SK-N-SH (cell line): ENCODE measurements around the gene PTAFR. TPM values are rescaled to one million over a fixed set of nuclear protein-coding genes. Genes with fewer than 3 reads are reported as not detected.

ENCODE experiments used
- CTCF ChIA-PET: fragments of 300-600, 350-600 bp; formaldehyde crosslinking; extraction: SDS; loops from one replicate; lab custom pipeline; 2021; lab: Yijun Ruan, JAX
- POLR2A ChIA-PET: fragments of 350-600 bp; sonication (Branson Sonifier 250); formaldehyde crosslinking; extraction: SDS; loops from one replicate; lab custom pipeline; 2020; ENCODE audit warnings: antibody characterized with exemption, inconsistent platforms; lab: Yijun Ruan, JAX
- DNase-seq: peaks from one replicate; pipeline ENCODE4 v3.0.0; 2012
- H2AFZ ChIP-seq: fragments of 200-600 bp; sonication (generic); 2 replicates; pipeline ENCODE4 v1.8.1; 2016; ENCODE audit warnings: antibody characterized with exemption, mild to moderate bottlenecking, low read depth
- H3F3A ChIP-seq: fragments of 200-600 bp; sonication (generic); replicated peaks from 2 replicates; pipeline ENCODE3; 2016; ENCODE audit warnings: antibody characterized with exemption, mild to moderate bottlenecking; ENCODE audit not compliant: insufficient read depth
- H3K27ac ChIP-seq, 2 experiments: fragments of 200-500 bp in 1 of 2; fragments of 200-600 bp in 1 of 2; sonication (Bioruptor generic) in 1 of 2; sonication (generic), shearing (Covaris generic) in 1 of 2; 2 replicates each; pipeline versions ENCODE4 v1.5.1 to v1.6.1; 2014 to 2016; ENCODE audit warnings: low read depth in 2 of 2, inconsistent platforms in 1 of 2, low read length in 1 of 2, mild to moderate bottlenecking in 1 of 2, mixed read lengths in 1 of 2
- H3K27me3 ChIP-seq: fragments of 200-600 bp; sonication (generic), shearing (Covaris generic); 2 replicates; pipeline ENCODE4 v1.6.1; 2016; ENCODE audit warnings: mixed run types; ENCODE audit not compliant: insufficient read depth
- H3K36me3 ChIP-seq, 2 experiments: fragments of 200-500 bp in 1 of 2; fragments of 200-600 bp in 1 of 2; sonication (Bioruptor generic) in 1 of 2; sonication (generic) in 1 of 2; replicated peaks in 1 of 2; 2 replicates each; pipeline versions ENCODE3 to v1.5.1; 2014 to 2016; ENCODE audit warnings: low read length in 1 of 2, mild to moderate bottlenecking in 1 of 2; ENCODE audit not compliant: insufficient read depth in 2 of 2, control insufficient read depth in 1 of 2
- H3K4me1 ChIP-seq, 2 experiments: fragments of 200-500 bp in 1 of 2; fragments of 200-600 bp in 1 of 2; sonication (Bioruptor generic) in 1 of 2; sonication (generic), shearing (Covaris generic) in 1 of 2; 2 replicates each; pipeline versions ENCODE4 v1.5.1 to v1.6.1; 2014 to 2016; ENCODE audit warnings: low read depth in 1 of 2, low read length in 1 of 2, mixed run types in 1 of 2; ENCODE audit not compliant: insufficient read depth in 2 of 2, control insufficient read depth in 1 of 2
- H3K4me2 ChIP-seq: fragments of 200-600 bp; sonication (generic), shearing (Covaris generic); 2 replicates; pipeline ENCODE4 v1.6.1; 2017; ENCODE audit warnings: mixed run types
- H3K4me3 ChIP-seq, 2 experiments: fragments of 200-500 bp in 1 of 2; fragments of 200-600 bp in 1 of 2; sonication (Bioruptor generic) in 1 of 2; sonication (generic), shearing (Covaris generic) in 1 of 2; 2 replicates each; pipeline versions ENCODE4 v1.5.1 to v1.8.1; 2014 to 2016; ENCODE audit warnings: low read depth in 2 of 2, inconsistent platforms in 1 of 2, low read length in 1 of 2, mild to moderate bottlenecking in 1 of 2, mixed read lengths in 1 of 2, moderate library complexity in 1 of 2
- H3K79me2 ChIP-seq: fragments of 200-600 bp; sonication (generic); 2 replicates; pipeline ENCODE4 v1.8.1; 2017; ENCODE audit warnings: mild to moderate bottlenecking; ENCODE audit not compliant: insufficient read depth
- H3K9ac ChIP-seq: fragments of 200-600 bp; sonication (generic); 2 replicates; pipeline ENCODE4 v1.6.1; 2017; ENCODE audit warnings: mixed run types
- H3K9me2 ChIP-seq: fragments of 200-600 bp; sonication (generic); 2 replicates; pipeline ENCODE4 v1.6.1; 2017; ENCODE audit warnings: mixed run types
- H3K9me3 ChIP-seq: fragments of 200-600 bp; sonication (generic); 2 replicates; pipeline ENCODE4 v1.6.1; 2017; ENCODE audit warnings: mixed run types, mild to moderate bottlenecking, moderate library complexity
- H4K20me1 ChIP-seq: fragments of 200-600 bp; sonication (generic); 2 replicates; pipeline ENCODE4 v1.6.1; 2017; ENCODE audit warnings: mild to moderate bottlenecking, mixed run types; ENCODE audit not compliant: insufficient read depth
- CHD2 ChIP-seq: fragments of 150-350 bp; IDR thresholded peaks from 2 replicates; pipeline ENCODE4 v1.6.1; 2018; ENCODE audit warnings: low read length; ENCODE audit not compliant: partially characterized antibody
- CTCF ChIP-seq: fragments of 200-600 bp; sonication (generic); IDR thresholded peaks from 2 replicates; pipeline ENCODE4 v1.6.1; 2017; ENCODE audit warnings: antibody characterized with exemption, mild to moderate bottlenecking, moderate library complexity
- ELF1 ChIP-seq: IDR thresholded peaks from 2 replicates; pipeline ENCODE4 v1.4.0; 2012
- EP300 ChIP-seq, 2 experiments: IDR thresholded peaks; 2 replicates each; pipeline versions ENCODE4 v1.4.0 to v1.6.1; 2012; ENCODE audit warnings: borderline replicate concordance in 1 of 2, low read depth in 1 of 2, low read length in 1 of 2
- FOSL2 ChIP-seq: IDR thresholded peaks from 2 replicates; pipeline ENCODE4 v1.4.0; 2012; ENCODE audit warnings: low read depth, mild to moderate bottlenecking, moderate library complexity, borderline replicate concordance
- GABPA ChIP-seq: IDR thresholded peaks from 2 replicates; pipeline ENCODE4 v1.4.0; 2012; ENCODE audit warnings: low read depth, mild to moderate bottlenecking
- GATA2 ChIP-seq: sonication (generic); formaldehyde crosslinking; IDR thresholded peaks from 2 replicates; pipeline ENCODE4 v1.5.0; 2020; ENCODE audit warnings: mild to moderate bottlenecking, missing genetic modification reagents
- JUND ChIP-seq: IDR thresholded peaks from 2 replicates; pipeline ENCODE4 v1.4.0; 2012
- MEF2A ChIP-seq: IDR thresholded peaks from 2 replicates; pipeline ENCODE4 v1.4.0; 2012; ENCODE audit warnings: low read depth, borderline replicate concordance
- RCOR1 ChIP-seq: fragments of 150-350 bp; IDR thresholded peaks from 2 replicates; pipeline ENCODE4 v1.6.1; 2017; ENCODE audit warnings: antibody characterized with exemption, low read length
- RXRA ChIP-seq: IDR thresholded peaks from 2 replicates; pipeline ENCODE4 v1.4.0; 2012; ENCODE audit warnings: low read depth, mild to moderate bottlenecking, borderline replicate concordance
- SIN3A ChIP-seq: IDR thresholded peaks from 2 replicates; pipeline ENCODE4 v1.6.1; 2012; ENCODE audit warnings: low read depth, mild to moderate bottlenecking, low read length, moderate library complexity, borderline replicate concordance
- TCF12 ChIP-seq: IDR thresholded peaks from 2 replicates; pipeline ENCODE4 v1.4.0; 2012
- whole genome bisulfite sequencing: methylation state at CpG from one replicate; pipeline ENCODE4 v1.1.6; 2017; ENCODE audit warnings: low lambda C conversion rate; 5-methylcytosine and 5-hydroxymethylcytosine counted together
- polyA plus RNA-seq, 3 experiments: library from polyadenylated mRNA; depleted of rRNA; stranded (reverse); fragments of >200 nt; gene quantifications; 2 replicates each; pipeline ENCODE4 v1.2.3, GENCODE V29; 2012
- TF ChIP-seq, protein P1 (sequence below): fragments of 150-350 bp; IDR thresholded peaks from 2 replicates; pipeline ENCODE4 v1.6.1; 2017; ENCODE audit warnings: antibody characterized with exemption, low read length, low read depth, borderline replicate concordance

Gene PTAFR
- polyA plus RNA-seq, 1 of the 3 experiments (the other 2 are of a cell fraction), result 0.05 TPM

- Histone ChIP-seq H3K4me1 (no peaks in the 10 kb centered on the region; a peak in 1 of 4 replicates), H2AFZ (no peak overlapping the region), H3K9me2 (no peaks in the 10 kb centered on the region), H3K4me3 (no peak overlapping the region), H4K20me1 (no peaks in the 10 kb centered on the region), H3K9ac (no peak overlapping the region), H3K36me3 (no peaks in the 10 kb centered on the region), H3K27ac (no peak overlapping the region), H3K27me3 (no peaks in the 10 kb centered on the region), H3K79me2 (no peaks in the 10 kb centered on the region), H3F3A (no peaks in the 10 kb centered on the region), H3K4me2 (no peak overlapping the region), H3K9me3 (no peaks in the 10 kb centered on the region)
- no peak for DNase-seq
- ChIA-PET CTCF (no interaction called here), POLR2A (no interaction called here)
- TF ChIP-seq GATA2 (no peak), TCF12 (no peak), RXRA (no peak), GABPA (no peak), SIN3A (no peak), MEF2A (no peak), CHD2 (no peak), RCOR1 (no peak), EP300 (IDR thresholded peaks at IDR 0.05; ENCODE audit: borderline replicate concordance in 1 of 2, low read depth in 1 of 2, low read length in 1 of 2) (no peak), JUND (no peak), CTCF (no peak), FOSL2 (no peak), ELF1 (no peak)
- TF ChIP-seq, protein P1, sequence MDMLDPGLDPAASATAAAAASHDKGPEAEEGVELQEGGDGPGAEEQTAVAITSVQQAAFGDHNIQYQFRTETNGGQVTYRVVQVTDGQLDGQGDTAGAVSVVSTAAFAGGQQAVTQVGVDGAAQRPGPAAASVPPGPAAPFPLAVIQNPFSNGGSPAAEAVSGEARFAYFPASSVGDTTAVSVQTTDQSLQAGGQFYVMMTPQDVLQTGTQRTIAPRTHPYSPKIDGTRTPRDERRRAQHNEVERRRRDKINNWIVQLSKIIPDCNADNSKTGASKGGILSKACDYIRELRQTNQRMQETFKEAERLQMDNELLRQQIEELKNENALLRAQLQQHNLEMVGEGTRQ, result no peak
- 93% methylated on average over 8 of the region's 8 CpGs for WGBS
Measured at GRCh38 chr1:28119556-28119955, 56.9 kb downstream of the PTAFR start.

- no peaks in the 10 kb centered on the region for H3F3A ChIP-seq
- no peaks in the 10 kb centered on the region for H3K9me3 ChIP-seq
- no peak overlapping the region for H3K9ac ChIP-seq
- CTCF ChIA-PET, result no interaction called here
- H3K9me2 ChIP-seq, result no peaks in the 10 kb centered on the region
- H3K4me2 ChIP-seq, result no peak overlapping the region
- POLR2A ChIA-PET, result no interaction called here
- no peaks in the 10 kb centered on the region for H3K79me2 ChIP-seq
- H3K27ac ChIP-seq, result no peak overlapping the region
- H3K27me3 ChIP-seq, result no peaks in the 10 kb centered on the region
- no peak overlapping the region for H2AFZ ChIP-seq
- 64% methylated on average over 5 of the region's 5 CpGs for WGBS
- no peaks in the 10 kb centered on the region for H4K20me1 ChIP-seq
- no peak for TF ChIP-seq CTCF
- H3K4me1 ChIP-seq, result no peaks in the 10 kb centered on the region; a peak in 1 of 4 replicates
- DNase-seq, result no peak
- H3K4me3 ChIP-seq, result no peak overlapping the region
- no peaks in the 10 kb centered on the region for H3K36me3 ChIP-seq
Measured at GRCh38 chr1:28118640-28119307, 57.7 kb downstream of the PTAFR start.
